Left lung (tissue), 10 donors: ENCODE measurements around the gene ZC3H4. TPM values are rescaled to one million over a fixed set of nuclear protein-coding genes. Genes with fewer than 3 reads are reported as not detected.

Source experiments
- ATAC-seq: fragments of 200-7000 bp; cut with Tn5 transposase; one replicate; pipeline ENCODE4 v1.9.1; 2020; ENCODE audit warnings: moderate library complexity
- DNase-seq, 4 donors: peaks; one replicate each; pipeline ENCODE4 v3.0.0-alpha.2; 2013 to 2020
- H3K27ac ChIP-seq, 2 donors: fragments of 200-600 bp; sonication (generic) in 1 of 2; one replicate each; pipeline versions ENCODE4 v1.5.0 to v1.8.0; 2020 to 2021
- H3K27me3 ChIP-seq, 2 donors: fragments of 200-600 bp; sonication (generic) in 1 of 2; one replicate each; pipeline versions ENCODE4 v1.5.0 to v1.8.0; 2020 to 2021
- H3K36me3 ChIP-seq, 2 donors: fragments of 200-600 bp; sonication (generic) in 1 of 2; one replicate each; pipeline versions ENCODE4 v1.5.0 to v1.8.0; 2020 to 2021
- H3K4me1 ChIP-seq, 2 donors: fragments of 200-600 bp; one replicate each; pipeline ENCODE4 v1.8.0; 2021
- H3K4me3 ChIP-seq, 2 donors: fragments of 200-600 bp; sonication (generic) in 1 of 2; one replicate each; pipeline versions ENCODE4 v1.5.0 to v1.8.0; 2020 to 2021; ENCODE audit warnings: mild to moderate bottlenecking in 1 of 2
- H3K9me3 ChIP-seq, 2 donors: fragments of 200-600 bp; sonication (generic) in 1 of 2; one replicate each; pipeline versions ENCODE4 v1.5.0 to v1.8.0; 2020 to 2021
- CTCF ChIP-seq, 2 donors: fragments of 200-600 bp; sonication (generic) in 1 of 2; IDR thresholded peaks; one replicate each; pipeline versions ENCODE4 v1.5.0 to v1.8.0; 2021; ENCODE audit warnings: antibody characterized with exemption in 2 of 2
- intact Hi-C, 2 donors: fragments of 100-400 bp; cut with DNase I; formaldehyde crosslinking; loops; one replicate each; pipeline versions ENCODE4 v1.11.2 to v1.14.2; 2022
- polyA plus RNA-seq, 6 donors: library from polyadenylated mRNA; unstranded; fragments of 120-200 nt; gene quantifications; one replicate each; pipeline ENCODE4 v1.2.1, GENCODE V29; 2013; ENCODE audit not compliant: insufficient read length in 6 of 6
- total RNA-seq, 2 donors: library from RNA; stranded (reverse); fragmentation: NEBNext Ultra II Directional; extraction: Animal tissue kit (Norgen Biotek cat#: 25700); gene quantifications; one replicate each; pipeline ENCODE4 v1.2.1, GENCODE V29; 2021
- donor health status: DM: no; HTN: yes; CAD: no.
- donor health status: DM: no; HTN: no; CAD: no.

ZC3H4 gene
- total and polyA plus RNA-seq, 8 donors = 36.6 to 48.2 (median 39.2) TPM

GRCh38 chr19:47066376-47067214 lies 47.0 kb downstream of the ZC3H4 start:
- no peak overlapping the region for H3K4me3 ChIP-seq
- intact Hi-C loops = no loop called here
- no peaks in the 10 kb centered on the region for H3K9me3 ChIP-seq
- no peak overlapping the region for H3K27ac ChIP-seq
- H3K27me3 ChIP-seq = no peaks in the 10 kb centered on the region
- TF ChIP-seq CTCF (IDR thresholded peaks at IDR 0.05) = no peak
- peaks cover 0 to 79% of the 10 kb centered on the region in 2 donors for H3K36me3 ChIP-seq
- H3K4me1 ChIP-seq = no peaks in the 10 kb centered on the region
- ATAC-seq (no peak), DNase-seq (peak in 1 of 4 donors; percentile 73)

GRCh38 chr19:47065242-47065641 lies 48.3 kb downstream of the ZC3H4 start:
- peak in 1 of 4 donors; percentile 38 for DNase-seq
- no peaks in the 10 kb centered on the region for H3K9me3 ChIP-seq
- TF ChIP-seq CTCF (IDR thresholded peaks at IDR 0.05) = no peak
- no peak overlapping the region for H3K27ac ChIP-seq
- H3K27me3 ChIP-seq = no peaks in the 10 kb centered on the region
- intact Hi-C loops = no loop called here
- H3K4me3 ChIP-seq = no peak overlapping the region
- ATAC-seq = no peak
- H3K36me3 ChIP-seq = peaks cover 0 to 66% of the 10 kb centered on the region in 2 donors
- no peaks in the 10 kb centered on the region for H3K4me1 ChIP-seq

- Histone ChIP-seq H3K36me3 (peaks cover 0 to 52% of the 10 kb centered on the region in 2 donors), H3K4me3 (no peak overlapping the region), H3K27me3 (no peaks in the 10 kb centered on the region), H3K9me3 (no peaks in the 10 kb centered on the region), H3K27ac (no peak overlapping the region), H3K4me1 (no peaks in the 10 kb centered on the region)
- intact Hi-C loops = no loop called here
- DNase-seq (peak in 1 of 4 donors; percentile 29), ATAC-seq (no peak)
- no peak for TF ChIP-seq CTCF (IDR thresholded peaks at IDR 0.05)
These were observed 49.7 kb downstream of the ZC3H4 start for GRCh38 chr19:47063874-47064273.

GRCh38 chr19:47058621-47059022 lies 55.0 kb downstream of the ZC3H4 start:
- Histone ChIP-seq H3K27me3 (no peaks in the 10 kb centered on the region), H3K4me1 (no peaks in the 10 kb centered on the region), H3K36me3 (peaks cover 0 to 2% of the 10 kb centered on the region in 2 donors), H3K27ac (no peak overlapping the region), H3K4me3 (no peak overlapping the region), H3K9me3 (no peaks in the 10 kb centered on the region)
- TF ChIP-seq CTCF (IDR thresholded peaks at IDR 0.05) = no peak
- intact Hi-C loops = no loop called here
- DNase-seq = no peak
- ATAC-seq = no peak

- no peak for ATAC-seq
- no peak overlapping the region for H3K4me3 ChIP-seq
- no peak for DNase-seq
- no peaks in the 10 kb centered on the region for H3K9me3 ChIP-seq
- no peaks in the 10 kb centered on the region for H3K4me1 ChIP-seq
- H3K36me3 ChIP-seq = no peaks in the 10 kb centered on the region
- no peaks in the 10 kb centered on the region for H3K27me3 ChIP-seq
- no peak overlapping the region for H3K27ac ChIP-seq
- intact Hi-C loops = no loop called here
- no peak for TF ChIP-seq CTCF (IDR thresholded peaks at IDR 0.05)
These were observed 56.2 kb downstream of the ZC3H4 start for GRCh38 chr19:47057328-47057727.
